ENCODE results near the gene ROPN1L. TPM values are rescaled to one million over a fixed set of nuclear protein-coding genes. Genes with fewer than 3 reads are reported as not detected.

Gene ROPN1L
- total and polyA plus RNA-seq, 2 experiments from 2014 or later, result 0.30 TPM; not detected in 1

DNA sequence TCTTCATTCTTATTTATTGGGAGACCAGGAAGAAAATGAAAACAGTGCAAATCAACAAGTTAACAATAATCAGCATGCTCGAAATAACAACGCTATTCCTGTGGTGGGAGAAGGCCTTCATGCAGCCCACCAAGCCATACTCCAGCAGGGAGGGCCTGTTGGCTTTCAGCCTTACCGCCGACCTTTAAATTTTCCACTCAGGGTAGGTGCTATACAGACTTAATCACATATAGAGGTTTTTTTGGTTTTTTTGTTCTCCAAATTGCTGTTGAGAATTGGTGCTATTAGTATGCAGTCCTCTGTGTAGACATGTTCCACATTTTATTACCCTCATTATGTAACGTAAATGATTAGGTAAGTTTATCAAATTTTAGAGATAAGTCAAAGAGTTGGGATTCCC is 30.3 kb upstream of the ROPN1L start:
- Histone ChIP-seq H3K9me3 (ENCODE audit: low read depth) (no peaks in the 10 kb centered on the region), H4K20me1 (ENCODE audit: insufficient read depth, poor library complexity, severe bottlenecking) (no peaks in the 10 kb centered on the region), H2AFZ (no peak overlapping the region), H3K36me3 (replicated peaks; ENCODE audit: insufficient read depth, low read depth) (no peaks in the 10 kb centered on the region), H3K79me2 (no peaks in the 10 kb centered on the region), H3K27me3 (no peaks in the 10 kb centered on the region), H3K4me1 (ENCODE audit: insufficient read depth) (no peaks in the 10 kb centered on the region), H3K27ac (no peak overlapping the region), H3K4me2 (no peak overlapping the region), H3K9me2 (replicated peaks; ENCODE audit: insufficient read depth) (no peaks in the 10 kb centered on the region), H3K4me3 (no peak overlapping the region)
- 96% methylated on average over 5 of the region's 5 CpGs for WGBS (ENCODE audit: low lambda C conversion rate, missing lambda C conversion rate)
- DNase-seq (ENCODE audit: low spot score), result no peak
- TF ChIP-seq EZH2 (IDR thresholded peaks at IDR 0.05; ENCODE audit: borderline replicate concordance) (no peak), EZH2phosphoT487 (IDR thresholded peaks at IDR 0.05; ENCODE audit: low read depth, severe bottlenecking, unreplicated experiment) (no peak)
- TF ChIP-seq, protein P1, sequence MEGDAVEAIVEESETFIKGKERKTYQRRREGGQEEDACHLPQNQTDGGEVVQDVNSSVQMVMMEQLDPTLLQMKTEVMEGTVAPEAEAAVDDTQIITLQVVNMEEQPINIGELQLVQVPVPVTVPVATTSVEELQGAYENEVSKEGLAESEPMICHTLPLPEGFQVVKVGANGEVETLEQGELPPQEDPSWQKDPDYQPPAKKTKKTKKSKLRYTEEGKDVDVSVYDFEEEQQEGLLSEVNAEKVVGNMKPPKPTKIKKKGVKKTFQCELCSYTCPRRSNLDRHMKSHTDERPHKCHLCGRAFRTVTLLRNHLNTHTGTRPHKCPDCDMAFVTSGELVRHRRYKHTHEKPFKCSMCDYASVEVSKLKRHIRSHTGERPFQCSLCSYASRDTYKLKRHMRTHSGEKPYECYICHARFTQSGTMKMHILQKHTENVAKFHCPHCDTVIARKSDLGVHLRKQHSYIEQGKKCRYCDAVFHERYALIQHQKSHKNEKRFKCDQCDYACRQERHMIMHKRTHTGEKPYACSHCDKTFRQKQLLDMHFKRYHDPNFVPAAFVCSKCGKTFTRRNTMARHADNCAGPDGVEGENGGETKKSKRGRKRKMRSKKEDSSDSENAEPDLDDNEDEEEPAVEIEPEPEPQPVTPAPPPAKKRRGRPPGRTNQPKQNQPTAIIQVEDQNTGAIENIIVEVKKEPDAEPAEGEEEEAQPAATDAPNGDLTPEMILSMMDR (IDR thresholded peaks at IDR 0.05; ENCODE audit: poor library complexity), result no peak

DNA sequence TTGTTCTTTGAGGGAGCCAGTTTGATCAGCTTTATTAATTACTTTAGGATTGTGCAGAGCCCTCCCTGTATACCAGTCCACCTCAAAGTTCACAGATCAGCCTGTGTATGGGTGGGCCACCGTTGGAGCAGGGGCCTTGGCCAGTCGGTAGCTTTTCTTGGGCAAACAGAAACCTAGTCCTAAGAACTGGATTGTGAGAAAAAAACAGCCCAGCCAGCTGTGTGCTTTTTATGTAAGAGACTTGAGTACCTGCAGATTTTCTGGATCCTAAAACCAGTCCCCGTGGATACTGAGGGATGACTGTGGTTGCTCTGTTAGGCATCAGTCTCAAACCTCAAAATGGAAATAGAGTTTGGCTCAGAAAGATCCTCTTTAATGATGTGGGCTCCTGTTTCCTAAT is 24.8 kb upstream of the ROPN1L start:
- Histone ChIP-seq H3K27ac (no peak overlapping the region), H3K9me3 (ENCODE audit: low read depth) (no peaks in the 10 kb centered on the region), H3K79me2 (no peaks in the 10 kb centered on the region), H3K4me3 (no peak overlapping the region), H3K9me2 (replicated peaks; ENCODE audit: insufficient read depth) (no peaks in the 10 kb centered on the region), H3K4me2 (no peak overlapping the region), H3K4me1 (ENCODE audit: insufficient read depth) (no peaks in the 10 kb centered on the region), H2AFZ (no peak overlapping the region), H3K36me3 (replicated peaks; ENCODE audit: insufficient read depth, low read depth) (no peaks in the 10 kb centered on the region), H3K27me3 (no peaks in the 10 kb centered on the region), H4K20me1 (ENCODE audit: insufficient read depth, poor library complexity, severe bottlenecking) (no peaks in the 10 kb centered on the region)
- 95% methylated on average over 3 of the region's 3 CpGs for WGBS (ENCODE audit: low lambda C conversion rate, missing lambda C conversion rate)
- TF ChIP-seq EZH2phosphoT487 (IDR thresholded peaks at IDR 0.05; ENCODE audit: low read depth, severe bottlenecking, unreplicated experiment) (no peak), EZH2 (IDR thresholded peaks at IDR 0.05; ENCODE audit: borderline replicate concordance) (no peak)
- TF ChIP-seq, protein P1 (IDR thresholded peaks at IDR 0.05; ENCODE audit: poor library complexity), result no peak
- no peak for DNase-seq (ENCODE audit: low spot score)

DNA sequence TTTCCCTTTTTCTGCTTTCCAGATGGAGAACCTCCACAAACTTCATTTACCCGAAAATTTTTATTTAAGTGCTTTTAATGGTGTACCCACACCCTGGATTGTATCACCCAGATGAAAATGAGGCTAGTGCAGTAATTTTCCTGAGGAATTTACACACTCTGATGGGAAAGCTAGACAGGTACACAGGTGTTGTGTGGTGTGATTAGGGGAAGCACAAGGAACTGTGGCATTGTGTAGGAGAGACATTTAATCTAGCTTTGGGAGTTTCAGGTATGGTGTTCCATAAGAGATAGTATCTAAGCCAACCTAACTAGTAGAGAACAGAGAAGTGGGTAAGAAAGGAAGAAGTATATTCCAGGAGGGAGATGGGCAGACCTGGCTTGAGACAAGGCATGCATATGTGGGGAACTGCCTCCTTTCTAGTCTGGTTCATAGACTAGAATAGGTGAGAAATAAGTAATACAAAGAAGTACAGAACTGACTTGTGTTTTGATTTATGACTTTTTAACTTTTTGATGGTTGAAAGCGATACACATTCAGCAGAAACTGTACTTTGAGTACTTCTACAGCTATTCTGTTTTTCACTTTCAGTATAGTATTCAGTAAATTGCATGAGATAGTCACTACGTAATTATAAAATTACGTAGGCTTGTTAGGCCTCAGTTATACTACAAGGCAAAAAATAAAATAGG is 22.9 kb upstream of the ROPN1L start:
- no peaks in the 10 kb centered on the region for H3K36me3 ChIP-seq (replicated peaks; ENCODE audit: insufficient read depth, low read depth)
- no peaks in the 10 kb centered on the region for H3K4me1 ChIP-seq (ENCODE audit: insufficient read depth)
- no peak overlapping the region for H3K4me3 ChIP-seq
- H3K9me2 ChIP-seq (replicated peaks; ENCODE audit: insufficient read depth), result no peaks in the 10 kb centered on the region
- no peak overlapping the region for H2AFZ ChIP-seq
- TF ChIP-seq, protein P1 (IDR thresholded peaks at IDR 0.05; ENCODE audit: poor library complexity), result no peak
- TF ChIP-seq EZH2phosphoT487 (IDR thresholded peaks at IDR 0.05; ENCODE audit: low read depth, severe bottlenecking, unreplicated experiment) (no peak), EZH2 (IDR thresholded peaks at IDR 0.05; ENCODE audit: borderline replicate concordance) (no peak)
- no peak overlapping the region for H3K4me2 ChIP-seq
- H3K9me3 ChIP-seq (ENCODE audit: low read depth), result no peaks in the 10 kb centered on the region
- 98% methylated on average over 4 of the region's 4 CpGs for WGBS (ENCODE audit: low lambda C conversion rate, missing lambda C conversion rate)
- no peaks in the 10 kb centered on the region for H3K27me3 ChIP-seq
- H3K79me2 ChIP-seq, result no peaks in the 10 kb centered on the region
- no peaks in the 10 kb centered on the region for H4K20me1 ChIP-seq (ENCODE audit: insufficient read depth, poor library complexity, severe bottlenecking)
- H3K27ac ChIP-seq, result no peak overlapping the region
- DNase-seq (ENCODE audit: low spot score), result no peak

Measured in hepatocyte (in vitro differentiated cells).